Suprapubic skin (tissue), 4 donors: ENCODE measurements around the gene RFX3.

ENCODE experiments used
- EP300 ChIP-seq: sonication (generic); formaldehyde crosslinking; IDR thresholded peaks from one replicate; pipeline ENCODE4 v1.6.1; 2017; ENCODE audit warnings: antibody characterized with exemption
- POLR2A ChIP-seq, 2 donors: fragments of 450-650 bp; IDR thresholded peaks; one replicate each; pipeline ENCODE4 v1.6.1; 2017; ENCODE audit warnings: antibody characterized with exemption in 2 of 2, mild to moderate bottlenecking in 2 of 2, moderate library complexity in 2 of 2
- POLR2AphosphoS5 ChIP-seq, 3 donors: sonication (generic); formaldehyde crosslinking; IDR thresholded peaks; one replicate each; pipeline ENCODE4 v1.6.1; 2017; ENCODE audit warnings: antibody characterized with exemption in 3 of 3
- TF ChIP-seq, protein P1 (sequence below), 2 donors: fragments of 200-600 bp in 1 of 2; fragments of 450-650 bp in 1 of 2; sonication (generic) in 1 of 2; IDR thresholded peaks; one replicate each; pipeline ENCODE4 v1.5.1; 2016 to 2019; ENCODE audit warnings: antibody characterized with exemption in 2 of 2, mild to moderate bottlenecking in 1 of 2, moderate library complexity in 1 of 2

DNA sequence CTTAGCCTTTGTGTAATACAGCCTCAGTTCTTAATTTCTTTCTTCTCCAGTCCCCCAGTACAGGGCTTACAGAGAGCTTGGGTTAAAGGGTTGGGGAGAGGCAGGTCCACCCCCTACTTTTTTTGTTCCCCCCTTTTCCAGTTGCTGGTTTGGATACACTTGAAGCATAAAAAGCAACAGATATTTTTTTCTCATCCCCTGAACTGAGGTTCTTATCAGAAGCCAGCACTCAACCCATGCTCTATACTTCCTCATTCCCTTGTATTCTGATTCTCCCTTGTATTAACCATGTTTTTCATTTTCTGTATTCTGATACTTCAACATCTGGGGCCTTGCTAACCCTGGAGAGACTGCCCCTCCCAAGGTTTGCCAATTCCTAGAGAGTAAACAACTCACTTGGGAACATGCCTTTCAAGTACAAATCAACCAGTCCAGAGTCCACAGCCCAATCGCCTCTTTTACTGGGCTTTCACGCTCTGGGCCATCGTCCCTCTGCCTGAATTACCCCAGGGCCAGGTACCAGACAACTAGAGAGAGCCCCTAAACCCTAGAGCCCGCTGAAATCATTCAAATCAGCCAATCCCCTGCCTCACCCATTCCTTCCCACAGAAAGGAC, 348.5 kb downstream of the RFX3 start:
- TF ChIP-seq, protein P1, sequence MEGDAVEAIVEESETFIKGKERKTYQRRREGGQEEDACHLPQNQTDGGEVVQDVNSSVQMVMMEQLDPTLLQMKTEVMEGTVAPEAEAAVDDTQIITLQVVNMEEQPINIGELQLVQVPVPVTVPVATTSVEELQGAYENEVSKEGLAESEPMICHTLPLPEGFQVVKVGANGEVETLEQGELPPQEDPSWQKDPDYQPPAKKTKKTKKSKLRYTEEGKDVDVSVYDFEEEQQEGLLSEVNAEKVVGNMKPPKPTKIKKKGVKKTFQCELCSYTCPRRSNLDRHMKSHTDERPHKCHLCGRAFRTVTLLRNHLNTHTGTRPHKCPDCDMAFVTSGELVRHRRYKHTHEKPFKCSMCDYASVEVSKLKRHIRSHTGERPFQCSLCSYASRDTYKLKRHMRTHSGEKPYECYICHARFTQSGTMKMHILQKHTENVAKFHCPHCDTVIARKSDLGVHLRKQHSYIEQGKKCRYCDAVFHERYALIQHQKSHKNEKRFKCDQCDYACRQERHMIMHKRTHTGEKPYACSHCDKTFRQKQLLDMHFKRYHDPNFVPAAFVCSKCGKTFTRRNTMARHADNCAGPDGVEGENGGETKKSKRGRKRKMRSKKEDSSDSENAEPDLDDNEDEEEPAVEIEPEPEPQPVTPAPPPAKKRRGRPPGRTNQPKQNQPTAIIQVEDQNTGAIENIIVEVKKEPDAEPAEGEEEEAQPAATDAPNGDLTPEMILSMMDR (IDR thresholded peaks at IDR 0.05), result no peak
- no peak for TF ChIP-seq POLR2A (IDR thresholded peaks at IDR 0.05)
- no peak for TF ChIP-seq EP300
- TF ChIP-seq POLR2AphosphoS5 (IDR thresholded peaks at IDR 0.05), result no peak
